Activated effector memory CD4-positive, alpha-beta T cell treated with anti-CD3 and anti-CD28 coated beads, Interleukin-2, amount 50 U/mL, for 16 hours (primary cell): ENCODE results near the gene PTDSS2.
"Not testable (repeated sequence)": the region's sequence is repeated elsewhere in the genome, so short reads cannot be mapped to it uniquely, and the experiment has no call there.

Experiments
- DNase-seq: peaks from one replicate; pipeline ENCODE4 v3.0.0-alpha.2; 2020

The PTDSS2 gene

GRCh38 chr11:433641-434040 is 16.4 kb upstream of the PTDSS2 start:
- no peak for DNase-seq

DNA sequence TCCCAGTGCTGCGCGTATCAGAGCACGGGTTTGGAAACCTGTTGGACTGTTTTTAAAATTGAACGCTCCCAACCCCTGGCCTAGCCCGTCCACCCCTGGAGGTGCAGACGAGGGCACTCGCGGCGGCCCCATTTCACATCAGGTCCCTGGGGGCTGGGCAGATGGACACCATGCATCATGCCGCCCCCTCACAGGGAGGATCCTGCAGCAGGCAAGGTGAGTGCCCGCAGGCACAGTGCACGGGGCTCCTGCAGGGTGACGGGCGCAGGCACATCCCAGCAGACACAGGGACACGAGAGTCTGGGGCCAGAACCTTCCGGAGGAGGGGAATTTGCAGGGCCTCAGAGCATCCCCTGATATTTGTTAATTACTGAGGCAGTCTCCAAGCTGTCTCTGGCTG is 15.6 kb upstream of the PTDSS2 start:
- DNase-seq, result no peak

GRCh38 chr11:434999-435740 is 14.9 kb upstream of the PTDSS2 start:
- DNase-seq, result not testable (repeated sequence)

DNA sequence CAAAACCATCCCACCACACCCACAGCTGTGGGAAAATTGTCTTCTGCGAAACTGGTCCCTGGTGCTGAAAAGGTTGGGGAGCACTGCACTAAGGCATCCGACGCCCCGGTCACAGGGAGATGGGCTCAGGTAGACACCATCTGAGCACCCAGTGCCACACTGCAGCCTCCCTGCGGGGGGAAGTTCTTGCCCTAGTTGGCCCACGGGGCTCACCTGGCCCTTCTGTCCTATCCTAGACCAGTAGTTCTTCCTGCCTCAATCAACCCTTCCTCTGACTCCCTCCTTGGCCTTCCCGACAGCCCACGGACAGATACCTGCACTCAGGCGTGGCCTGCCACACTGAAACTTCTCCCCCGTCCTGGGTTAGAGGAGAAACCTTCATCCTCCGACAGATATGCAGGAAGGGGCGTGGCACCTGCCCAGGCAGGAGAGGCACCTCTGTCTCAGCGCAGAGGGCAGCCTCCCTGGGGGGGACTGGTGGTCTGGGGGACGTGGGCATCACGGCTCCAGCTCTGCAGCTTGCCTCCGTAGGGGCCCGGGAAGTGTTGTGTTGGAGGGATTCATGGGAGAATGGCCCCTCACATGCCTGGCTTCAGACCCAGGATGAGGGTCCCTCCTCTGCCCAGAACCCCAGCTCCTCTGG is 12.7 kb upstream of the PTDSS2 start:
- DNase-seq, result no peak

- DNase-seq, result no peak
Observed at GRCh38 chr11:438101-438844, 11.8 kb upstream of the PTDSS2 start.

DNA sequence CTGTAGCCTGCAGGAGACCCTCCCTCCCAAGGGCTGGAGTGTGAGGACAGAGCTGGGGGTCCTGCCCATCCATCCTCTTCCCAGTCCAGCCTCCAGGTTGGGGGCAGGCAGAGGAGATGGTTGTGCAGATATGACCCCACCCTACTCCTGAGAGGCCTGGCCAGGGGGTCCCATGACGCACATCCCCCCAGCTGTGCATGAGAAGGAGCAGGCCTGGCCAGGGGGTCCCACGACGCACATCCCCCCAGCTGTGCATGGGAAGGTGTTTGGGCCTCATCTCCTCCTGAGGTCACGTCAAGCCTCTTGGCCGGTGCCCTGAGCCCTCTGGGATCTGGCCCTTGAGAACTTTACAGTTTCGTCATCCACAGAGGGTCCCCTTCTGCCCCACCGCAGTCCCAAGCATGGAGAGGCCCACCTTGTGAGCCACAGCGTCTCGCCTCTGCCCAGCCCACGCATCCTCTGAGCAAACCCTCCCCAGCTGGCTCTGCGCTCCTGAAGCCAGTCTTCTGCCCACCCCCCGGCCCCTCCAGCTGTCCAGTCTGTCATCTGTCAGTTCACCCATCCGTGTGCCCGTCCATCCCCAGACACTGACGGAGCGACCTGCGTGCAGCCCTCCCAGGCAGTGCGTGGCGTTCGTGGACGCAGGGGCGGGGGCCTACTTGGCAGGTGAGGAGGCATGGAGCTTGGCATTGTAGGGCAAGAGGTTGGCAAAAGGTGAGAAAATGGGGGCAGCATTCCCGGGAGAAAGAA is 10.6 kb upstream of the PTDSS2 start:
- DNase-seq, result no peak

DNA sequence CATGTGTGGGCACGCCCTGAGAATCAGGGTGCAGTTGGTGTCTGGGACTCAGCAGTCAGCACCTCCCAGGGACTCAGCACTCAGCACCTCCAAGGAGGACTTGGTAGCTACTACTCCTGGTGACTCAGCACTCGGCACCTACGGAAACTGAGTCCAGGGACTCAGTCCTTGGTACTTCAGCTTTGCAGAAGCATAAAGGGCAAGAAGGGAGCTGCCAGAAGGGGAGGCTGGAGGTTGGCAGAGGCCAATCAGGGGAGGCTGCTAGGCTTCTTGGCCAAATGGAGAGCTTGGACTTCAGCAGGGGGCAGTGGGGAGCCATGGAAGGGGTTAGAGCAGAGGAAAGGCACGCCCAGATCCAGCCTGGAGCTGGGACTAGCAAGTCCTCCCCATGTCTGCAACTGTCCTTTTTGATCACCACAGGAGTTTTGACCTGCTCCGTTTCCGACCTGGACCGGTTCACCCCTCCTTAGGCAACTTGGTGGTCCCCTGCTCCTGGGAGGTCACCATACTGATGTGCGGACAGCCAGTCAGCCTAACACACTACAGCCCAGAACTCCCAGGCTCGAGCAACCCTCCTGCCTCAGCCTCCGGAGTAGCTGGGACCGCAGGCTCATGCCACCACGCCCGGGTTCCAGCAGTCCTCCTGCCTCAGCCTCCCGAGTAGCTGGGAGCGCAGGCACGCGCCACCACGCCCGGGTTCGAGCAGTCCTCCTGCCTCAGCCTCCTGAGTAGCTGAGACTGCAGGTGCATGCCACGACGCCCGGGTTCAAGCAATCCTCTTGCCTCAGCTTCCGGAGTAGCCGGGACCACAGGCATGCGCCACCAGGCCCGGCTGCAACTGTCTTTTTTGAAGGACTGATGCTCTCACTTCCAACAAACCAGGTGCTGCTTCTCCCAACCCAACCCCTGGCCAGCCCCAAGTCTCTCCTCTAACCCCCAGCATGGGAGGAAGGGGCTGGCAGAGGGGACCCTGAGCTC is 9.7 kb upstream of the PTDSS2 start:
- DNase-seq, result no peak

- DNase-seq, result no peak
Observed at GRCh38 chr11:441043-441417, 9.0 kb upstream of the PTDSS2 start.

DNA sequence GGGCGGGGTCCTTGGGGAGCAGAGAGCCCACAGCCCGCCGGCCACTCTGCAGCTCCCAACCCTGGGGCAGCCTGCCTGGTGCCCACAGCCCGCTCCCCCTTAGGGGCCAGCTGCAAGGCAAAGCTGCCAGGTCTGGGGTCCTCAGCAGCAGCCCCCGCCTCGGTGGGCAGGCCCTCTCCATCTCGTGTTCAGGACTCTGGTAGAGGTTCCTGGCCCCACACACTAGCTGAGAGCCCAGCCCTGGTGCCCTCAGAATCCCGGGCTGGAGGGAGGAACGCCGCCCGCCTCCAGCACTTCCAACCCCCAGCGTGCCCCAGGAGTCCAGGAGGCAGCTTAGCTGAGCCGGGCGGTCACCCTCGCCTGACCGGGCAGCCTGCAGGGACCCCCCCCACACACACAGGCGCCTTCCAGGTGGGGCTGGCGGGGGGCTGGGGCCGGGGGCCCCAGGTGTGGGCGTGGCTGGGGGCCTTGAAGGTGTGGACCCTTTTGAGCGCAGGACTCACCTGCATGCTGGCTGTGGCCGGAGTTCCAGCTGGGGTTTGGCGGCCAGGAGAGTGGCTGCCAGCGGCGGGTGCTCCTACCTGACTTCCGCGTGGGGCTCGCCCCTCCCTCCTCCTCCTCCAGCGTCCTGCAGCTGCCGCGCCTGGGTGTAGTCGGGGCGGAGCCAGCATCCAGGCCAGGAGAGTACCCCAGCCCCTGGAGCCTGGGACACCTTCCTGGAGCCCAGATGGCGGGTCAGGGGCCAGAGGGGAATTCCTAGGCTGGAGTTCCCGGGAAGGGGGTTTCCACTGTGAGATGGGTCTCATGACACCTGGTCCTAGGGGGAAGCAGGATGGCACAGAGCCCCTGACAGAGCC is 8.4 kb upstream of the PTDSS2 start, which contains the start of gene ANO9:
Gene ANO9, minus strand, starts transcription at position 594 of the 857 bp plus-strand sequence. Its CDS starts 85 bp downstream, at position 509.
- DNase-seq, result peak; percentile 88

DNA sequence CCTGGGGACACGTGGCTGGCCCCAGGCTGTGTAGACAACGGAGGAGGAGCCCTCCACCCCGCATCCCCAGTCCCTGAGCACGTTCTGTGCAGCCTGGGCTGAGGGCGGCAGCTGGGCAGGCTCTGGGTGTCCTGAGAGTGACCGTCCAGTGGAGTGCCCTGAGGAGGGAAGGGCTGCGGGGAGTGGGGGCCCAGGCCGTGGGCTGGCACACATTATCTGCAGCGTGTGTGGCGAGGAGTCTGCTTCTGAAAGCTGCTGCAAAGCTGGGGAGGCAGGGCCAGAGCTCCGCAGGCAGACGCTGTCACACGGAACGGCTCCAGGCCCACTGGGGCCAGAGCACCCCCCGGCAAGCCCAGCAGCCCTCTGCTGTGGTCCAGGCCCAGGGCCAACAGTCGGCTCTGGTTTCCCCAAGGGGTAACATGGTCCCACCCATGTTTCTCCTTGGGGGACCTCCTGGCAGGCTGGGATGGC is 7.4 kb upstream of the PTDSS2 start:
- DNase-seq, result no peak

- DNase-seq, result no peak
Observed at GRCh38 chr11:443542-444199, 6.4 kb upstream of the PTDSS2 start.

DNA sequence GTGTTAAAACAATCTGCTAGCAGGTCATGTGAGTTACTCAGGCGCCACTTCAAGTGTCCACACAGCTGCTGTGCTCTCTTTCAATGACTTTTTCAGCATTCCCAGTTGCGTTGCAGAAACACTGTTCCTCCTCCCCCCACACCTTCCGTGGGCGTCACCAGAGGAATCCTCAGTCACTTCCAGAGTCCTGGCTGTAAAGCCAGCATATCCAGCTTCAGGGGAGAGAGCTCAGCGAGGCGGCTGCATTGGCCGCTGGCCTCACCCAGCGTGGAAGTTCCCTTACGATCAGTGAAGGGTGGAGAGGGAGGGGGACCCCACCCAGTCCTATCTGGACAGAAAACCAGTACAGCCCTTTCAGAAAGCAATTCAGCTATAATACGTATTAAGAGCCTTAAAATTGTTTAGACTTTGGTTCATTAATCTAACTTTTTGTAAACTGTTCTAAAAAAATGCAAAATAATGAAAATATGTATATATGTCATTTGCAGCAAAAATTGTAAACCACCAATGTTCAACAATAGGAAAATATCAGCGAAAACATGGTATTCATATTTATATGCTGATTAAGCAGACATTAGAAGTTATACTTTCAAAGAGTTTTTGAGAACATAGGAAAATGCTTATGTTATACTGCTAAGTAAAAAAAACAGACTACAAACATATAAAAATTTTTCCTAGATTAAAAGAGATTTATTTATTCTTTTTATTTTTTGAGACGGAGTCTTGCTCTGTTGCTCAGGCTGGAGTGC is 5.5 kb upstream of the PTDSS2 start:
- no peak for DNase-seq

DNA sequence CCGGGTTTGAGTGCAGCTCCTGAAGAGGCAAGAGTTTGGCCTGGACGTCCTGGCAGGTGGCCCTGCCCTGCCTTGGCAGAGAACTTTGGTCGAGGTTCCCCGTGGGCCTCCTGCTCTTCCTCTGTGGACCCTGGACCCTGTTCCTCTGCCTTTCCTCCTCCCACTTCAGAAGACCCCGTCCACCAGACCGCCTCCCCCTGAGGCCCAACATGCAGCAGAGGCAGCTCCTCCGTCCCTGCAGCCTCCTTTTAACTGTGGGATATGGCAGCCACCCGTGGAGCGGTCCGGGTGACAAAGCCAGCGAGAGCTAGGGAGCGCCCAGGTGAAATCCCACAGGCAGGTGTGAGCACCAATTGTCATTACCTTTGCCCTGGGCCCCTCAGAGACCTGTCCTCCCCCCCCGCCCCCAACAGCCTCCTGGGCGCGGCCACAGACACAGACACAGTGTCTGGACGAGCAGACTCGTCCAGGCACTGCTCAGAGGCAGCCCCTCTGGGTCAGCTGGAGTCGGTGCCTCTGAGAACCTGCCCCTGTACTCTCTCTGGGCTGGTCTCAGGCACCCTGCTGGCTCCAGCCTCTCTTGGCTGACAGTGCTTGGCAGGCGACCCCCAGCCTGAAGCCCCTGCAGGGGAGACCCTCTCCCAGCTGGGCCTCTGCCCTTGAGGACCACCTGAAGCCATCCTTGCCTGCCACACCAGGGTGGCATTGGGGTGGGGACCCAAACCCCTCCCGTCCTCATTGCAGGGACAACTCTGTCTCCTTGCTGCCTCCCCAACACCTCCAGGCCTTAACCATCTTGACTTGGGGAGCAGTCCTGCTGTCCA is 4.1 kb upstream of the PTDSS2 start:
- no peak for DNase-seq

GRCh38 chr11:446891-447290 is 3.2 kb upstream of the PTDSS2 start:
- DNase-seq, result no peak

- DNase-seq, result peak; percentile 98
Observed at GRCh38 chr11:447923-448731, 2.0 kb upstream of the PTDSS2 start.

DNA sequence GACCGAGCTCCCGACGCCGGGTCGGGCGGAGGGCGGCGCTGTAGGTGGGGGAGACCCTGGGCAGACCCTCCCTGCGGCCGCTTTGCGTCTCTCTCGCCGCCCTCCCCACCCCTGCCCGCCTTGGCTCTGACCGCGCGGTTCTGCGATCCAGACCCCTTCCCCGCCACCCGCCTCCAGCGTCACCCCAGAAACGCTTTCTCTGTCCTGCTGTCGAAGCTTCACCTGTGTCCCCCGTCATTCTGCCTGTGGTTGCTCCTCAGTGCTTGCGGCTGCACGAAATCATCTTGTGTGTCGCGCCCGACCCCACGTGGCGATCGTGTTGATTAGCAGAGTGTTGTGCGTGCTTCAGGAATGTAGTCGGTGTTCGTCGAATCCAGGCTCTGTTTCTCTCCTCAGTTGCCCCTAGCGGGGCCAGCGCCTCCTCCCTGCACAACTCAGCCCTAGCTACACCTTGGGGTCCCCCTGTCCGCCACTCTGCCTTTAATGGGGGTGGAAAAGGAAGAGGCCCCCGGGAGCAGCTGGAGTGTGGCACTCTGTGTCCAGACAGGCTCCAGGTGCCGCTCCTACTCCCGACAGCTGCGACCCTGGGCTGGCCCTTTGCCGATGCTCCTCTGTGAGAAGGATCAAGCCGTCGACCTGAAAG is 851 bp downstream of the PTDSS2 start:
- peak; percentile 91 for DNase-seq

DNA sequence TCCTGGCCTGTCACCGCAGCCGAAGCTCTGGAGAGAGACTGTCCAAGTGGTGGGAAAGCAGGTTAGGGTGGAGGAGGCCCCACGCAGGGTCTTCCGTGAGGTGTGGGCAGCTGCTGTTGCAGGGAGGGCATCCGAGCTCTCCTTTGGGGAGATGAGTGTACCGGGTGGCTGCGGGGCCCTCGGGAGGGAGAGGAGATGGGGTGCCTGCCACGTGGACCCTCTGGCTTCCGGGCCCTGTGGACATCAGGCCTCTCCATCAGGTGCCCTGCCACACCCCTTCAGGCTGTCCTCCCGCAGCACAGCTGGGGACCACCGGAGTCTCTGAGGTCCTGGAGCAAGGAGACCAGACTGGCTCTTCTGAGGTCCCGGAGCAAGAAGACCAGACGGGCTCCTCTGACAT is 1.7 kb downstream of the PTDSS2 start:
- DNase-seq, result no peak
